ENCODE measurements around the gene RBFOX1.

The RBFOX1 gene

GRCh38 chr16:7422036-7422888, 89.6 kb downstream of the RBFOX1 start:
- no peak for TF ChIP-seq CTCF (IDR thresholded peaks at IDR 0.05)
- Histone ChIP-seq H3K27ac (no peak overlapping the region), H3K4me3 (no peak overlapping the region)
- no peak for DNase-seq (ENCODE audit: low spot score)

DNA sequence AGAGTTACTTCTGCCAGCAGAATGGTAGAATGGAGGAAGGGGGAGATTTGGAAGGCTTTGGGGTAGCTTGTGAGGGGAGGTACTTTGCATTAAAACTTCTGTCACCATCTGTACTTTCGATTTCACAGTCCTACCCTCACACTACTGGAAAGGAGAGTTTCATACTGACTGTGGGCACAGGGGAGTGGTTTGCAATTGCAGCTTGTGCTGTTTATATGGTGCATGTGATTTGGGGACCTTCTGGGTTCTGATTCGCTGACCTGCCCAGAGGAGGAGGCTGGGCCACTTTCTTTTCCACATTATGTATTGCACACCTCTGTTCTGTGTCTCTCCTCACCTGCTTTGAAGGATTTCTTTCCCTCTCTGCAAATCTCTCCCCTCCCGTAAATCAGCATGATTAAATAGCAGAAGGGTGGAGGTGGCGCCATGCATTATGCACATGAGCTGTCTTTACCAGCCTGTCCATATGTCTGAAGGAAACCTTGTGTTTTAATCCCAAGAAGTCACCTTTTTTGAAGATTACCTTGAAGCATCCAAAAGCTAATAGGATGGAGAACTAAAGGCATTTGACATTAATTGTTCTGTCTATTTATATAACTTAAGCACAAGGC, 90.9 kb downstream of the RBFOX1 start:
- DNase-seq (ENCODE audit: low spot score): no peak
- TF ChIP-seq CTCF (IDR thresholded peaks at IDR 0.05): no peak
- H3K27ac ChIP-seq: no peak overlapping the region
- H3K4me3 ChIP-seq: no peak overlapping the region

- Histone ChIP-seq H3K27ac (no peak overlapping the region), H3K4me3 (no peak overlapping the region)
- no peak for DNase-seq (ENCODE audit: low spot score)
- TF ChIP-seq CTCF (IDR thresholded peaks at IDR 0.05): no peak
These were observed 93.5 kb downstream of the RBFOX1 start for GRCh38 chr16:7426161-7426560.

GRCh38 chr16:7431723-7432122, 99.1 kb downstream of the RBFOX1 start:
- Histone ChIP-seq H3K4me3 (no peak overlapping the region), H3K27ac (no peak overlapping the region)
- TF ChIP-seq CTCF (IDR thresholded peaks at IDR 0.05): no peak

DNA sequence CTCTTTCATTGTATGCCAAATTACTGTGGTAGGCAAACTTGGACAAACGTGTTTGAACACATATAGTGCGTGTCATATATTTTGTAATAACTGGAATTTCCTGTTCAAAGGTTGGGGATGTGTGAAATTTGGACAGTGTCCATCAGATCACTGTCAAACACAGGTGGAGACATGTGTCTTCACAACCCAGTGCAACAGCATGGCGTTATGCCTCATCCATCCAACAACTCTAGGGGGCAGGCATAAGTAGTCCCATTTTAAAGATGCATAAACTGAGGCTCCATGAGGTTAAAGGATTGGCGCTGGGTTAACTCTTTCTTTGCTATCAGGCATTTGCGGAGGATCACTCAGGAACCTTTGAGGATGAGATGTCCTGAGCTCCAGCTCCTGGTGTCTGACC, 103.7 kb downstream of the RBFOX1 start:
- no peak for TF ChIP-seq CTCF (IDR thresholded peaks at IDR 0.05)
- no peak overlapping the region for H3K27ac ChIP-seq
- no peak for DNase-seq (ENCODE audit: low spot score)
- no peak overlapping the region for H3K4me3 ChIP-seq

More at GRCh38 chr16:7431723-7432122, 99.1 kb downstream of the RBFOX1 start:
- DNase-seq (ENCODE audit: low spot score): no peak

- Histone ChIP-seq H3K4me3 (no peak overlapping the region), H3K27ac (no peak overlapping the region)
- no peak for DNase-seq (ENCODE audit: low spot score)
- TF ChIP-seq CTCF (IDR thresholded peaks at IDR 0.05): no peak
These were observed 104.6 kb downstream of the RBFOX1 start for GRCh38 chr16:7437135-7437804.
